Measurements from ENCODE around the gene NPTX1.

- TF ChIP-seq CTCF (IDR thresholded peaks at IDR 0.05; ENCODE audit: insufficient read depth, low read length) (no peak), POLR2AphosphoS5 (IDR thresholded peaks at IDR 0.05; ENCODE audit: low read depth) (no peak), REST (IDR thresholded peaks at IDR 0.05; ENCODE audit: insufficient replicate concordance, low read depth) (no peak)
Observed at GRCh38 chr17:80424261-80424660, 52.1 kb downstream of the NPTX1 start.
